Hepatocyte (in vitro differentiated cells): ENCODE results near the gene SNPH. TPM values are rescaled to one million over a fixed set of nuclear protein-coding genes. Genes with fewer than 3 reads are reported as not detected.

ENCODE experiments used
- DNase-seq: peaks from one replicate; pipeline ENCODE4 v3.0.0-alpha.2; 2016; ENCODE audit warnings: low spot score
- H2AFZ ChIP-seq: fragments of 200-600 bp; sonication (generic); 2 replicates; pipeline ENCODE4 v1.6.0; 2016; ENCODE audit warnings: antibody characterized with exemption, mild to moderate bottlenecking
- H3K27ac ChIP-seq: fragments of 200-600 bp; sonication (generic); 2 replicates; pipeline ENCODE4 v1.5.1; 2016; ENCODE audit warnings: mild to moderate bottlenecking
- H3K27me3 ChIP-seq: fragments of 200-600 bp; sonication (generic); 2 replicates; pipeline ENCODE4 v1.6.1; 2016
- H3K36me3 ChIP-seq: fragments of 200-600 bp; sonication (generic); replicated peaks from 2 replicates; pipeline ENCODE4 v1.5.1; 2016; ENCODE audit warnings: low read depth; ENCODE audit not compliant: insufficient read depth
- H3K4me1 ChIP-seq: fragments of 200-600 bp; sonication (generic); 2 replicates; pipeline ENCODE4 v1.5.1; 2016; ENCODE audit warnings: mild to moderate bottlenecking, moderate library complexity; ENCODE audit not compliant: insufficient read depth
- H3K4me2 ChIP-seq: fragments of 200-600 bp; sonication (generic); 2 replicates; pipeline ENCODE4 v1.6.0; 2016
- H3K4me3 ChIP-seq: fragments of 200-600 bp; sonication (generic); 2 replicates; pipeline ENCODE4 v1.5.1; 2016; ENCODE audit warnings: mild to moderate bottlenecking
- H3K79me2 ChIP-seq: fragments of 200-600 bp; sonication (generic); 2 replicates; pipeline ENCODE4 v1.6.0; 2017; ENCODE audit warnings: mild to moderate bottlenecking
- H3K9me2 ChIP-seq: fragments of 200-600 bp; sonication (generic); replicated peaks from 2 replicates; pipeline ENCODE4 v1.6.0; 2017; ENCODE audit warnings: mild to moderate bottlenecking; ENCODE audit not compliant: insufficient read depth
- H3K9me3 ChIP-seq: fragments of 200-600 bp; sonication (generic); 2 replicates; pipeline ENCODE4 v1.5.1; 2016; ENCODE audit warnings: low read depth, mild to moderate bottlenecking
- H4K20me1 ChIP-seq: fragments of 200-600 bp; sonication (generic); 2 replicates; pipeline ENCODE4 v1.6.0; 2016; ENCODE audit warnings: mild to moderate bottlenecking; ENCODE audit not compliant: insufficient read depth, poor library complexity, severe bottlenecking
- EZH2 ChIP-seq: fragments of 200-600 bp; sonication (generic); IDR thresholded peaks from 2 replicates; pipeline ENCODE4 v1.6.1; 2016; ENCODE audit warnings: antibody characterized with exemption, mild to moderate bottlenecking, borderline replicate concordance
- EZH2phosphoT487 ChIP-seq: fragments of 200-600 bp; sonication (generic); IDR thresholded peaks from one replicate; pipeline ENCODE4 v1.6.1; 2018; ENCODE audit warnings: antibody characterized with exemption, mild to moderate bottlenecking, low read depth, moderate library complexity; ENCODE audit not compliant: unreplicated experiment, severe bottlenecking
- WGBS: methylation state at CpG from one replicate; pipeline ENCODE4 v1.1.6; 2016; ENCODE audit warnings: low lambda C conversion rate; ENCODE audit errors: missing lambda C conversion rate; 5-methylcytosine and 5-hydroxymethylcytosine counted together
- polyA plus RNA-seq: library from polyadenylated mRNA; unstranded; fragments of >200 nt; fragmentation: Nextera tagmentation; extraction: Ambion mirVana; gene quantifications from 2 replicates; pipeline ENCODE4 v1.2.1, GENCODE V29; 2016
- total RNA-seq: library from RNA; depleted of rRNA; stranded (reverse); fragments of >200 nt; gene quantifications from 2 replicates; pipeline ENCODE4 v1.2.3, GENCODE V29; 2014
- TF ChIP-seq, protein P1 (sequence below): fragments of 200-600 bp; sonication (generic); IDR thresholded peaks from 2 replicates; pipeline ENCODE4 v1.5.1; 2016; ENCODE audit warnings: antibody characterized with exemption, mild to moderate bottlenecking; ENCODE audit not compliant: poor library complexity

The SNPH gene
- total and polyA plus RNA-seq, 2 experiments from 2014 or later, result 2.3 to 3.7 TPM

DNA sequence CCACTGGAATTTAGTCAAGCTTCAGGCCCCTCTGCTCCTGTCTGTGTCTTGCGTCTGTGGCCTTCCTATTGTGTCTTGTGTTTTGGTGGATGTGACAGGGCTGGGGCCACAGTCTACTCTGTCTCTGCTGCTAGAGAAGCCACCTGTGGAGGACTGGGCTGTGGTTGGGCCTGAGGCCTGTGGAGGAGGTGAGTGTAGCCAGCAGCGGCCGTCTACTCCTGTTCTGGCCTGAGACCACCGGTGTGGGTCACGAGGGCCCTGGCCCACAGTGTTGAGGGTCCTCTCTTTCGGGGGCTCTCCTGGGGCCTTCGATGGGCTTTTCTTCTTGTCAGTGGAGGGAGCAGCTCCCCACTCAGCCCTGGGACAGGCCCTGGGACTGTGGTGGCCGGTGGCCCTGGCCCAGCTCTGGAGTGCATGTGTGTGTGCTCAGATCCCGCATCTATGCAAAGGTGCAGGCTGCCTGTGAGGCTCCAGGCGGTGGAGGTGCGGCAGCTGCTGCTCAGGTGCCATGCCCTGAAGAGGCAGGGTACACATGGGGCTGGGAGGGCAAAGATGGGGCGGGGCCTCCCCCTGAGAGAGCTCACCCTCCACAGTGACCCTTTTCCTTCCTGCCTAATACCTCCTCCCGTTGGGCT is 42.1 kb downstream of the SNPH start:
- H3K79me2 ChIP-seq, result no peaks in the 10 kb centered on the region
- H3K4me1 ChIP-seq, result no peaks in the 10 kb centered on the region
- H3K4me2 ChIP-seq, result no peak overlapping the region
- H3K27ac ChIP-seq, result no peak overlapping the region
- H3K9me2 ChIP-seq, result no peaks in the 10 kb centered on the region
- H2AFZ ChIP-seq, result no peak overlapping the region
- DNase-seq, result no peak
- H3K9me3 ChIP-seq, result no peaks in the 10 kb centered on the region
- WGBS, result 92% methylated on average over 13 of the region's 13 CpGs
- TF ChIP-seq, protein P1, sequence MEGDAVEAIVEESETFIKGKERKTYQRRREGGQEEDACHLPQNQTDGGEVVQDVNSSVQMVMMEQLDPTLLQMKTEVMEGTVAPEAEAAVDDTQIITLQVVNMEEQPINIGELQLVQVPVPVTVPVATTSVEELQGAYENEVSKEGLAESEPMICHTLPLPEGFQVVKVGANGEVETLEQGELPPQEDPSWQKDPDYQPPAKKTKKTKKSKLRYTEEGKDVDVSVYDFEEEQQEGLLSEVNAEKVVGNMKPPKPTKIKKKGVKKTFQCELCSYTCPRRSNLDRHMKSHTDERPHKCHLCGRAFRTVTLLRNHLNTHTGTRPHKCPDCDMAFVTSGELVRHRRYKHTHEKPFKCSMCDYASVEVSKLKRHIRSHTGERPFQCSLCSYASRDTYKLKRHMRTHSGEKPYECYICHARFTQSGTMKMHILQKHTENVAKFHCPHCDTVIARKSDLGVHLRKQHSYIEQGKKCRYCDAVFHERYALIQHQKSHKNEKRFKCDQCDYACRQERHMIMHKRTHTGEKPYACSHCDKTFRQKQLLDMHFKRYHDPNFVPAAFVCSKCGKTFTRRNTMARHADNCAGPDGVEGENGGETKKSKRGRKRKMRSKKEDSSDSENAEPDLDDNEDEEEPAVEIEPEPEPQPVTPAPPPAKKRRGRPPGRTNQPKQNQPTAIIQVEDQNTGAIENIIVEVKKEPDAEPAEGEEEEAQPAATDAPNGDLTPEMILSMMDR, result no peak
- no peaks in the 10 kb centered on the region for H3K36me3 ChIP-seq
- no peaks in the 10 kb centered on the region for H4K20me1 ChIP-seq
- H3K27me3 ChIP-seq, result no peaks in the 10 kb centered on the region
- no peak overlapping the region for H3K4me3 ChIP-seq

DNA sequence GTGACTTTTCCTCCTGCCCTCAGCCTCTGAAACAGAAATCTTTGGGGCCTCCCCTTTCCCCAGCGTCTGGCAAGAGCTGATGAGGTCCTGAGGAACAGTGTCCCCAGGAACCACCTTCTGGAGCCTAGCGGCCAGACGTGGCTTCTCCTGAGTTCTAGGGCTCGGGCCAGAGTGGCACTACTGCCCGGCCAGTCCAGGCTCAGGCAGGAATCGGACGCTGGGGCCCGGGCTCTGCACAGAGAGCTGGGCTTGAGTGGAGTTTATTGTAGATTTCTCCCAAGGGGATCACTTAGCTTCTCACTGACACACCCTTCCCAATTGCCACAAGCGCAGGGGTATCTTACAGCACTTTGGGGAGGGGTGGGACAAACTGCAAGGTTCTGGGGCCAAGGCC is 42.6 kb downstream of the SNPH start:
- no peak for TF ChIP-seq EZH2
- no peaks in the 10 kb centered on the region for H3K36me3 ChIP-seq

DNA sequence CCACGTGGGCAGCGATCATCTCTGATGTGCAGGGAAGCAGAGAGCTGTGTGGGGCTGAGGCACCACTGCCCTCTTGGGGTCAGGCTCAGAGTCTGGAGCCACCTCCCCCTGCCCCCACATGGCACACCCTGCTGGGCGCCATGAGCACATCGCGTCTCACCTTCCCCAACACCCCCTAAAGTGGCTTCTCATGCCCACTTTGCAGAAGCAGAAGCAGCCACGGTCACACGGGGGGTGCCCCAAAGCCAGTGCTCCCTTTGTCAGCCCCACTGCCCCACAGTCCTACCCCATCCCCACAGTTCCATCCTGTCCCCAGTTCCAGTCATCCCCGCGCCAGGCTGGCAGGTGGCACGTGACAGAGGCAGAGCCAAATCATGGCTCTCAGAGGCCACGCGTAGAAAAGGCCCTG is 43.3 kb downstream of the SNPH start:
- TF ChIP-seq, protein P1, result no peak
- TF ChIP-seq EZH2 (no peak), EZH2phosphoT487 (no peak)
- WGBS, result 84% methylated on average over 11 of the region's 12 CpGs
- H2AFZ ChIP-seq, result no peak overlapping the region
- H3K79me2 ChIP-seq, result no peaks in the 10 kb centered on the region
- H3K9me3 ChIP-seq, result no peaks in the 10 kb centered on the region
- DNase-seq, result no peak
- H3K4me1 ChIP-seq, result peaks cover 7% of the 10 kb centered on the region
- no peaks in the 10 kb centered on the region for H3K27me3 ChIP-seq
- no peaks in the 10 kb centered on the region for H3K36me3 ChIP-seq
- H3K9me2 ChIP-seq, result no peaks in the 10 kb centered on the region
- H3K27ac ChIP-seq, result no peak overlapping the region
- H3K4me2 ChIP-seq, result no peak overlapping the region
- no peaks in the 10 kb centered on the region for H4K20me1 ChIP-seq
- no peak overlapping the region for H3K4me3 ChIP-seq

More for the DNA sequence above, 42.6 kb downstream of the SNPH start:
- H3K79me2 ChIP-seq, result no peaks in the 10 kb centered on the region
- no peaks in the 10 kb centered on the region for H3K9me3 ChIP-seq
- H3K27ac ChIP-seq, result no peak overlapping the region
- DNase-seq, result no peak
- 93% methylated on average over 9 of the region's 9 CpGs for WGBS
- no peak overlapping the region for H3K4me2 ChIP-seq
- H2AFZ ChIP-seq, result no peak overlapping the region
- H3K4me3 ChIP-seq, result no peak overlapping the region
- H4K20me1 ChIP-seq, result no peaks in the 10 kb centered on the region
- peaks cover 2% of the 10 kb centered on the region for H3K4me1 ChIP-seq
- no peaks in the 10 kb centered on the region for H3K9me2 ChIP-seq
- H3K27me3 ChIP-seq, result no peaks in the 10 kb centered on the region

DNA sequence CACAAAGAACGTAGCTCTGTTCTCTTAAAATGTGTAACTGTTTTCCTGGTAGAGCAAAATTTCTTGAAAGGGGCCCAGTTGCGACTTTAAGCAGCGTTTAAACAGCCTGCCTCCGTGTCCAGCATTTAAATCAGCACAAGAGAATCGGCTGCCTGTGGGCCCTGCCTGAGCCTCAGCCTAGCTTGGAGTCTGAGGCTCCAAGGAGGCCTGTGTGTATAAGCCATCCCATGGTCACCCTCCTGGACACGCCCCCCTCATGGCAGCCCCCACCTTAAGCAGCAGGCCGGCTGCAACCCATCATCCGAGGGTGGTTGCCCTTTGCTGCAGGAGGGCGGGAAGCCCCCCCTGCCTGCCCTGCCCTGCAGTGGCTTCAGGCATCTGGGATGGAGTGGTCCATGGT is 44.0 kb downstream of the SNPH start:
- H3K9me2 ChIP-seq, result no peaks in the 10 kb centered on the region
- WGBS, result 76% methylated on average over 9 of the region's 9 CpGs
- H3K4me2 ChIP-seq, result no peak overlapping the region
- peaks cover 7% of the 10 kb centered on the region for H3K4me1 ChIP-seq
- H3K27ac ChIP-seq, result no peak overlapping the region
- H3K9me3 ChIP-seq, result no peaks in the 10 kb centered on the region
- DNase-seq, result no peak
- H3K79me2 ChIP-seq, result no peaks in the 10 kb centered on the region
- no peak overlapping the region for H2AFZ ChIP-seq
- TF ChIP-seq, protein P1, result no peak
- TF ChIP-seq EZH2phosphoT487, result no peak
- no peak for TF ChIP-seq EZH2
- no peaks in the 10 kb centered on the region for H4K20me1 ChIP-seq
- no peaks in the 10 kb centered on the region for H3K36me3 ChIP-seq
- H3K4me3 ChIP-seq, result no peak overlapping the region
- no peaks in the 10 kb centered on the region for H3K27me3 ChIP-seq
